H9 (cell line): Measurements from ENCODE around the gene ACSM5. TPM values are rescaled to one million over a fixed set of nuclear protein-coding genes. Genes with fewer than 3 reads are reported as not detected.

ENCODE experiments used
- DNase-seq: peaks from one replicate; pipeline ENCODE4 v3.0.0-alpha.2; 2017
- H2AFZ ChIP-seq: one replicate; pipeline ENCODE4 v1.6.1; 2013; ENCODE audit warnings: mild to moderate bottlenecking, low read length, control low read depth, moderate library complexity
- H2AK5ac ChIP-seq: 2 replicates; pipeline ENCODE4 v1.6.1; 2013; ENCODE audit warnings: low read length, control low read depth, mixed read lengths; ENCODE audit not compliant: insufficient read length
- H2BK120ac ChIP-seq: one replicate; pipeline ENCODE4 v1.6.1; 2013; ENCODE audit warnings: low read depth, mild to moderate bottlenecking, low read length, control low read depth, inconsistent platforms; ENCODE audit not compliant: poor library complexity, severe bottlenecking
- H2BK12ac ChIP-seq: 2 replicates; pipeline ENCODE4 v1.6.1; 2013; ENCODE audit warnings: low read length, control low read depth, mixed read lengths, low read depth; ENCODE audit not compliant: insufficient read length
- H2BK15ac ChIP-seq: 2 replicates; pipeline ENCODE4 v1.6.1; 2013; ENCODE audit warnings: low read depth, low read length, control low read depth
- H2BK20ac ChIP-seq: one replicate; pipeline ENCODE4 v1.6.1; 2013; ENCODE audit warnings: low read depth, mild to moderate bottlenecking, low read length, control low read depth, inconsistent platforms; ENCODE audit not compliant: poor library complexity, severe bottlenecking
- H2BK5ac ChIP-seq: 2 replicates; pipeline ENCODE4 v1.6.1; 2013; ENCODE audit warnings: low read length, control low read depth, mixed read lengths; ENCODE audit not compliant: insufficient read length
- H3K14ac ChIP-seq: 2 replicates; pipeline ENCODE4 v1.6.1; 2013; ENCODE audit warnings: low read length, control low read depth; ENCODE audit not compliant: insufficient read depth
- H3K18ac ChIP-seq: 2 replicates; pipeline ENCODE4 v1.6.1; 2013; ENCODE audit warnings: low read depth, mild to moderate bottlenecking, mixed read lengths, low read length, control low read depth; ENCODE audit not compliant: insufficient read length
- H3K23ac ChIP-seq: 2 replicates; pipeline ENCODE4 v1.6.1; 2013; ENCODE audit warnings: low read length, control low read depth, mixed read lengths, low read depth; ENCODE audit not compliant: insufficient read length
- H3K23me2 ChIP-seq: 2 replicates; pipeline ENCODE4 v1.6.1; 2013; ENCODE audit warnings: low read depth, mild to moderate bottlenecking, mixed read lengths, low read length, control low read depth; ENCODE audit not compliant: insufficient read length, poor library complexity, severe bottlenecking
- H3K27ac ChIP-seq: 2 replicates; pipeline ENCODE4 v1.5.1; 2013; ENCODE audit warnings: low read length, control low read depth, mixed read lengths, low read depth; ENCODE audit not compliant: insufficient read length
- H3K27me3 ChIP-seq: 2 replicates; pipeline ENCODE4 v1.6.1; 2013; ENCODE audit warnings: low read length, control low read depth, inconsistent platforms; ENCODE audit not compliant: insufficient read depth
- H3K4ac ChIP-seq: 2 replicates; pipeline ENCODE4 v1.6.1; 2013; ENCODE audit warnings: low read depth, mild to moderate bottlenecking, control low read depth, inconsistent platforms, low read length, moderate library complexity
- H3K4me1 ChIP-seq: 2 replicates; pipeline ENCODE4 v1.6.1; 2013; ENCODE audit warnings: low read length, control low read depth, inconsistent platforms; ENCODE audit not compliant: insufficient read depth
- H3K4me2 ChIP-seq: 2 replicates; pipeline ENCODE4 v1.6.1; 2013; ENCODE audit warnings: low read length, control low read depth, mixed read lengths; ENCODE audit not compliant: insufficient read length, insufficient read depth
- H3K56ac ChIP-seq: 2 replicates; pipeline ENCODE4 v1.6.1; 2013; ENCODE audit warnings: low read depth, mild to moderate bottlenecking, mixed read lengths, low read length, control low read depth; ENCODE audit not compliant: insufficient read length
- H3K79me1 ChIP-seq: 2 replicates; pipeline ENCODE4 v1.6.1; 2013; ENCODE audit warnings: low read depth, mild to moderate bottlenecking, moderate library complexity, low read length, control low read depth, inconsistent platforms; ENCODE audit not compliant: insufficient read depth, poor library complexity, severe bottlenecking
- H3K79me2 ChIP-seq: 2 replicates; pipeline ENCODE4 v1.6.1; 2013; ENCODE audit warnings: low read length, control low read depth, inconsistent platforms; ENCODE audit not compliant: insufficient read depth
- H3K9ac ChIP-seq: 2 replicates; pipeline ENCODE4 v1.6.1; 2013; ENCODE audit warnings: low read length, control low read depth, mixed read lengths; ENCODE audit not compliant: insufficient read length; ENCODE audit errors: extremely low read depth
- H3K9me3 ChIP-seq: one replicate; pipeline ENCODE4 v1.6.1; 2013; ENCODE audit warnings: low read depth, low read length, inconsistent platforms; ENCODE audit not compliant: control insufficient read depth
- H3T11ph ChIP-seq: one replicate; pipeline ENCODE4 v1.6.1; 2013; ENCODE audit warnings: mild to moderate bottlenecking, low read length, control low read depth, inconsistent platforms
- H4K20me1 ChIP-seq: one replicate; pipeline ENCODE4 v1.6.1; 2013; ENCODE audit not compliant: control insufficient read depth, insufficient read length, insufficient read depth
- H4K5ac ChIP-seq: 2 replicates; pipeline ENCODE4 v1.6.1; 2013; ENCODE audit warnings: low read depth, mild to moderate bottlenecking, mixed read lengths, low read length, control low read depth; ENCODE audit not compliant: insufficient read length
- H4K8ac ChIP-seq: replicated peaks from 2 replicates; pipeline ENCODE4 v1.6.1; 2013; ENCODE audit warnings: low read length, control low read depth, mixed read lengths, low read depth; ENCODE audit not compliant: insufficient read length
- H4K91ac ChIP-seq: 2 replicates; pipeline ENCODE4 v1.6.1; 2013; ENCODE audit warnings: low read depth, mild to moderate bottlenecking, moderate library complexity, mixed read lengths, low read length, control low read depth; ENCODE audit not compliant: insufficient read length
- H3K27ac Mint-ChIP-seq, 3 experiments: 2 replicates in 2 of 3; 3 replicates in 1 of 3; pipeline ENCODE4 v1.8.0; 2020 to 2021; ENCODE audit warnings: mixed read lengths in 3 of 3, mild to moderate bottlenecking in 1 of 3, moderate library complexity in 1 of 3
- H3K27me3 Mint-ChIP-seq: 2 replicates; pipeline ENCODE4 v1.8.0; 2021; ENCODE audit warnings: low read depth, mild to moderate bottlenecking, moderate library complexity, mixed read lengths
- H3K36me3 Mint-ChIP-seq, 3 experiments: 2 replicates in 2 of 3; 3 replicates in 1 of 3; pipeline ENCODE4 v1.8.0; 2020 to 2021; ENCODE audit warnings: low read depth in 3 of 3, mixed read lengths in 3 of 3; ENCODE audit not compliant: insufficient read depth in 1 of 3
- H3K4me1 Mint-ChIP-seq, 2 experiments: 2 replicates each; pipeline ENCODE4 v1.8.0; 2020; ENCODE audit warnings: mixed read lengths in 2 of 2
- H3K4me3 Mint-ChIP-seq, 2 experiments: 2 replicates in 1 of 2; 3 replicates in 1 of 2; pipeline ENCODE4 v1.8.0; 2020 to 2021; ENCODE audit warnings: mild to moderate bottlenecking in 2 of 2, mixed read lengths in 2 of 2, moderate library complexity in 1 of 2
- H3K9me3 Mint-ChIP-seq, 2 experiments: 2 replicates in 1 of 2; 3 replicates in 1 of 2; pipeline ENCODE4 v1.8.0; 2020; ENCODE audit warnings: mild to moderate bottlenecking in 2 of 2, mixed read lengths in 2 of 2, moderate library complexity in 1 of 2
- WGBS: extraction: QIAGEN DNeasy Blood & Tissue Kit; methylation state at CpG from one replicate; pipeline ENCODE4 v1.1.7; 2013; ENCODE audit warnings: missing lambda C conversion rate, low lambda C conversion rate, mixed read lengths; ENCODE audit not compliant: insufficient read length; ENCODE audit errors: extremely low coverage; 5-methylcytosine and 5-hydroxymethylcytosine counted together
- total RNA-seq: library from RNA; stranded (reverse); gene quantifications from 2 replicates; pipeline ENCODE4 v1.2.1, GENCODE V29; 2021
- TF ChIP-seq, protein P1 (sequence below): fragments of 200-600 bp; sonication (generic); conservative IDR thresholded peaks from 3 replicates; pipeline ENCODE4 v1.8.0; 2021; ENCODE audit warnings: antibody characterized with exemption, mild to moderate bottlenecking

The ACSM5 gene
- total RNA-seq, 1 experiment from 2014 or later = not detected

DNA sequence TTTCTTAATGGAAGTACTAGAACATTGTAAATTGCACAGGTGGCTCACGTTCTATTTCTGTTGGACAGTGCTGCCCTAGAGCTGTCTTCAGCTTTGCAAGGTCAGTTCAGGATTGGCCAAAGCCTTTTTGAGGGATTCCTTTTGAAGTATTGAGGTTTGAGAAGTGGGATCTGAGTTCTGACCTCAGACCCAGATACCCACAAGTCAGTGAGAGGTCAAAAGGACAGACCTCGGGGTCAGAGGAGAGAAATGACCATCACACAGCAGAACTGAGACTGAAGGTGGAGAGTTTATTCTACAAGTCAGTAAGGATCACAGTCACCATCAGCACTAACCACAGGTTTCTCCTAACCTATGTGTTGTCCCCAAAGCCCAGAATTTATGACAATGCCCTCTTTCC, 1.7 kb downstream of the ACSM5 start:
- no peak overlapping the region for H3K4me3 Mint-ChIP-seq
- no peak overlapping the region for H2BK5ac ChIP-seq
- no peaks in the 10 kb centered on the region for H3K27me3 Mint-ChIP-seq
- no peaks in the 10 kb centered on the region for H3K79me2 ChIP-seq
- WGBS = no CpG with 5 or more reads among the region's 2 CpGs
- H3K27ac Mint-ChIP-seq = peak overlapping the region in 1 of 3 experiments; percentile 18; a peak in 2 of 7 replicates
- no peaks in the 10 kb centered on the region for H3K4me1 ChIP-seq
- H2AFZ ChIP-seq = no peak overlapping the region
- H3K4me1 Mint-ChIP-seq = peaks cover 2 to 6% of the 10 kb centered on the region in 2 experiments; a peak in 3 of 4 replicates
- H4K91ac ChIP-seq = no peak overlapping the region
- no peak overlapping the region for H3K18ac ChIP-seq
- no peak overlapping the region for H3K27ac ChIP-seq
- DNase-seq = no peak
- no peak overlapping the region for H3K23ac ChIP-seq
- no peak overlapping the region for H3K56ac ChIP-seq
- H3K9me3 ChIP-seq = no peaks in the 10 kb centered on the region
- H3K14ac ChIP-seq = no peak overlapping the region
- no peaks in the 10 kb centered on the region for H3K79me1 ChIP-seq
- no peak overlapping the region for H2BK12ac ChIP-seq
- no peak overlapping the region for H3K4ac ChIP-seq
- H2BK20ac ChIP-seq = no peak overlapping the region
- H3K23me2 ChIP-seq = no peaks in the 10 kb centered on the region
- no peak overlapping the region for H4K8ac ChIP-seq
- no peak overlapping the region for H2BK120ac ChIP-seq
- no peaks in the 10 kb centered on the region for H4K20me1 ChIP-seq
- H3T11ph ChIP-seq = no peak overlapping the region
- no peak overlapping the region for H4K5ac ChIP-seq
- H3K9ac ChIP-seq = no peak overlapping the region
- TF ChIP-seq, protein P1, sequence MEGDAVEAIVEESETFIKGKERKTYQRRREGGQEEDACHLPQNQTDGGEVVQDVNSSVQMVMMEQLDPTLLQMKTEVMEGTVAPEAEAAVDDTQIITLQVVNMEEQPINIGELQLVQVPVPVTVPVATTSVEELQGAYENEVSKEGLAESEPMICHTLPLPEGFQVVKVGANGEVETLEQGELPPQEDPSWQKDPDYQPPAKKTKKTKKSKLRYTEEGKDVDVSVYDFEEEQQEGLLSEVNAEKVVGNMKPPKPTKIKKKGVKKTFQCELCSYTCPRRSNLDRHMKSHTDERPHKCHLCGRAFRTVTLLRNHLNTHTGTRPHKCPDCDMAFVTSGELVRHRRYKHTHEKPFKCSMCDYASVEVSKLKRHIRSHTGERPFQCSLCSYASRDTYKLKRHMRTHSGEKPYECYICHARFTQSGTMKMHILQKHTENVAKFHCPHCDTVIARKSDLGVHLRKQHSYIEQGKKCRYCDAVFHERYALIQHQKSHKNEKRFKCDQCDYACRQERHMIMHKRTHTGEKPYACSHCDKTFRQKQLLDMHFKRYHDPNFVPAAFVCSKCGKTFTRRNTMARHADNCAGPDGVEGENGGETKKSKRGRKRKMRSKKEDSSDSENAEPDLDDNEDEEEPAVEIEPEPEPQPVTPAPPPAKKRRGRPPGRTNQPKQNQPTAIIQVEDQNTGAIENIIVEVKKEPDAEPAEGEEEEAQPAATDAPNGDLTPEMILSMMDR = no peak
- H3K27me3 ChIP-seq = no peaks in the 10 kb centered on the region
- no peak overlapping the region for H2BK15ac ChIP-seq
- H3K9me3 Mint-ChIP-seq = peaks cover 0 to 9% of the 10 kb centered on the region in 2 experiments; a peak in 2 of 5 replicates
- H3K4me2 ChIP-seq = no peak overlapping the region
- H2AK5ac ChIP-seq = no peak overlapping the region
- H3K36me3 Mint-ChIP-seq = no peaks in the 10 kb centered on the region; a peak in 1 of 7 replicates
